GM03348 (cell line): ENCODE data around the gene PRR35.
A peak's percentile ranks its signal among the peaks of the same experiment; 100 is the strongest.
"Not testable (repeated sequence)": the region's sequence is repeated elsewhere in the genome, so short reads cannot be mapped to it uniquely, and the experiment has no call there.

Experiments
- DNase-seq: peaks from one replicate; pipeline ENCODE4 v3.0.0; 2012; ENCODE audit warnings: low spot score

PRR35 gene

DNA sequence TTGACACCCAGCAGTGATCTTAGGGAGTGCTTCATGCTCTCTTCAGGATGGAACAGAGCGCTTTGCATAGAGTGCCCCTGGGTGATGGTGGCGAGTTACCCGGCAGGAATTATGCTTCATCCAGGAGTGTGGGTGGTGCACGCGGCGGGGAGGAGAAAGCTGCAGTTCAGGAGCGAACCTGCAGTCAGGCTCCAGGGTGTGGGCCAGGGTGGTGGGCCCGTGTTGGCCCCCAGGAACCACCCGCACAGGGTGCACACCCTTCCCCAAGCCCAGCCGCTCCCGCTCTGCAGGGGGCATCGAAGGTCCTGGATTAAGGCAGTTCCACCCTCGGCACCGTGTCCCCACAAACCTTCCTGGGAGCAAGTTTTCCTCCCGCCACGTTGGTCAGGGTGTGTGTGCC lies 33.6 kb downstream of the PRR35 start:
- DNase-seq = no peak

DNA sequence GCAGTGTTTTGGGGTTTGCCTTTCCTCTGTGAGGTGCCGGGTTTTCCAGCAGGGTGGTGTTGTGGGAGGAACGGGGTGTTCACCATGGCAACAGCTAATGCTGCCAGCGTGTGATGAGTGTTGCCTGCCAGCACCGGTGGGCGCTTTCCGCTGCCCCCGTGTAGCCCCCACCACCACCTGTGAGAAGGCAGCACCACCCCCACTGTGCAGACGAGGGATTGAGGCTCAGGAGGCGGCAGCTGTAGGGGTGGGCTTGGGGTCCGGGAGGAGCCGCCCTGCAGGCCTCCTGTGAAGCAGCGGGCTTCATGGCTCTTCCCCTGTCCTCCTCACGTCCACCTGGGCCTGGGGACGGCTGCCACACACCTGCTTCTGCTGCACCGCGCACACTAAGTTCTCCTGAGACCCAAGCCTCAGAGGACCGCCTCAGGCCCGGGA lies 34.9 kb downstream of the PRR35 start:
- DNase-seq = no peak

DNA sequence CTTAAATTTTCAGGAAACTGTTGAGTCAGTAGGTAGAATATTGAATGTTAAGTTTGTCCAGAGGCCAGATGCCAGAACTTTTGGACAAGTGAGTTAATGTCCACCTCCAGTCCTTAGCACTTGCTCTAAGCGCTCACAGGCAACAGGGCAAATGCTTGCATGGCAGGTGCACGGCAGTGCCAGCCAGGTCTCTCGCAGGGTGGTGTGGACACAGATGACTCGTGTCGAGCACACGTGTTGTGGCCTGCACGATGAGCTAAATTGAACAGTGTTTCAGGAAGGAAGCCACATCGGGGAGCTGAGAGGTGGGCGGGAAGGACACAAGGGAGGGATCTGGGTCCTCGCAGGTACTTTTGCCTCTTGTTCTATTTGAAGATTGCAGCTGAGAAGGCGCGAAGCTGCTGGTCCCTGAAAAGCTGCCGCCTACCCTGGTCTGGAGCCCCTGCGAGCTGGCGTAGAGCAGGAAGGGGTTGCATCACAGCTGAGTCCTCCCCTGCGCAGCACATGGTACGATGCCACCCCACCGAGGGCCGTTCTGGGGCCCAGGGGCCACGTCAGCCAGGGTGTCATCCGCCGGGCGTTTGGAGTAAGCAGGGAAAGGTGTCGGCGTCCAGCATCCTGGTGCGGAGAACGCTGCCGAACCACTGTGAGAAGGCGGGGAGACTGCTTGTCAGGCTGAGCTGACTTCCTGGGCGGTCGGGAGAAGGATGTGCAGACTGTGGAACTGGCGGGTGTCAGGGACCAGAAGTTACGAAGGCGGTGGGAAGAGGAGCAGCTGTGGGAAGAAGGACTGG lies 35.9 kb downstream of the PRR35 start:
- no peak for DNase-seq

GRCh38 chr16:596736-597060 lies 36.5 kb downstream of the PRR35 start:
- no peak for DNase-seq

- not testable (repeated sequence) for DNase-seq
Observed at GRCh38 chr16:597655-598054, 37.5 kb downstream of the PRR35 start.

DNA sequence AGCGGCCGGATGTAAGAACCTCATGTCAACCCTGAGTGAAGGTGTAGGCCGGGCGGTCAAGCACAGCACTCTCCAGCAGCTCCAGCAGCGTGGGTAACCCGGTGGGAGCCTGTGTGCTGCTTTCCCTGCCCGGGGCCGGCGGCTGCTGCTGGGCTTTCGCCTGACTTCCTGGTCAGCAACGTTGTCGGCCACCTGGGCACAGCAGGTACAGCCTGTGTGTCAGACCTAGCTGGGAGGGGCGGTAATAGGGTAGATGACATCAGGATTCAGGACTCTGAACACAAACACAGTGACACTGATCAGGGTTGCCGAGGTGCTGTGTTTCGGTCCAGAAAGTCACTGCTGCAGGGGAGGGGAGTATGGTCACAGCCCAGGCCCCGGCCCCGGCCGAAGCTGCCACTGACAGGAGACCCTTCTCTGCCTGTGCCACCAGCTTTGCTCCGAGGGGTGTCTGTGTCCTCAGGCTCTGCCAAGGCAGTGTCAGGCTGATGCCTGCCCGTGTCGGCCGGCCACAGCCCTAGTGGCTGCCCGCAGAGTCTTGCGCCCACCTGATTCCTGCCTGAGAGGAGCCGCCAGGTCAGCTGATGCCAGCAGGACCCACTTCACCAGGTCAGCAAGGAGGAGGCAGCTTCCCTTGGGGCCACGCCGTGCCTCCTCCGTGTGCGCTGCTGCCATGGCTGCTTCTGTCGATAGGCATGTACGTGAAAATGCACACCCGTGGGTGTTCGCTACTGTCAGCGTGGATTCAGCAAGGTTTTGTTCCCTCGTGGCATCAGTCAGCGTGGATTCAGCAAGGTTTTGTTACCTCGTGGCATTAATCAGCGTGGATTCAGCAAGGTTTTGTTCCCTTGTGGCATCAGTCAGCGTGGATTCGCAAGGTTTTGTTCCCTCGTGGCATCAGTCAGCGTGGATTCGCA lies 38.9 kb downstream of the PRR35 start:
- DNase-seq = no peak

GRCh38 chr16:600781-601180 lies 40.6 kb downstream of the PRR35 start:
- no peak for DNase-seq

DNA sequence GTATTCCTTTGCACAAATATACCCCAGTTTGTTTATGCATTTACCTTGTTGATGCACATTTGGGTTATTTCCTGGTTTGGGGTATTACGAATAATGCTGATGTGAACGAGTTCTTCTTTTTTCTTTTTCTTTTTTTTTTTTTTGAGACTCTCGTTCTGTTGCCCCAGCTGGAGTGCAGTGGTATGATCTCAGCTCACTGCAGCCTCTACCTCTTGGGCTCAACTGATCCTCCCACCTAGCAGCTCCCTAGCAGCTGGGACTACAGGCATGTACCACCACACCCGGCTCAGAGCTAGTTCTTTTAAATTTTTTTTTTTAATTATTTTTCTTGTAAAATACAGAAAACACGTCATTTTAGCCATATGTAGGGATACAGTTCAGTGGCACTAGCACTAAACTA lies 43.7 kb downstream of the PRR35 start:
- DNase-seq = no peak

- no peak for DNase-seq
Observed at GRCh38 chr16:606656-607307, 46.6 kb downstream of the PRR35 start.

DNA sequence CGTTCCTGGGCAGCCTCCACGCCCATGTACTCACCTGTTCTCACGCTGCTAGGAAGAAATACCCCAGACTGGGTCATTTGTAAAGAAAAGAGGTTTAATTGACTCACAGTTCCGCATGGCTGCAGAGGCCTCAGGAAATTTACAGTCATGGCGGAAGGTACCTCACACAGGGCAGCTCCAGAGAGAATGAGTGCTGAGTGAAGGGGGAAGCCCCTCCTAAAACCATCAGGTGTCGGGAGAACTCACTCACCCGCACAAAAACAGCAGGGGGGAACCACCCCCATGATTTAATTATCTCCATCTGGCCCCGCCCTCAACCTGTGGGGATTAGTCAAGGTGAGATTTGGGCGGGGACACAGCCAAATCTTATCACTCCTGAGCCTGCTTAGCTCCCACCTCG lies 47.8 kb downstream of the PRR35 start:
- no peak for DNase-seq

- no peak for DNase-seq
Observed at GRCh38 chr16:609316-609715, 49.1 kb downstream of the PRR35 start.

GRCh38 chr16:609984-610383 lies 49.8 kb downstream of the PRR35 start:
- DNase-seq = no peak

- DNase-seq = peak; percentile 60
Observed at GRCh38 chr16:610513-611381, 50.6 kb downstream of the PRR35 start.

DNA sequence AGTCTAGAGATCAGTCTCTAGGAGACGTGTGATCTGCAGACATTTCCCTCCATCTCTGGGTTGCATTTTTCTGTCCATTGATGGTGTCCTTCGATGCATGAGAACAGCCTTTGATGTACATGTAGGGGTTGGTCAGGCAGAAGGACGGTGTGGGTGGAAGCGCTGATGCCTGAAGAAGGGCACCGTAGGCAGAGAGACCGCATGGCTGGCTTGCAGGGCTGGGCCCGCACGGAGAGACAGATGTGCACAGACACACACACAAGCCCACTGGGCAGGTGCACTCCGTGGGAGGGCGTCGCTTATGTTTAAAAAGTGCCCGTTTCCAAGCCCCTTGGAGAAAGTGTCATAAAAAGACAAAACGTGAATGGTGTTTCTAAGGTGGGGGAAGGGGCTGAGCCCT lies 54.9 kb downstream of the PRR35 start:
- DNase-seq = no peak
